Esophagus squamous epithelium (tissue), 5 donors: ENCODE results near the gene ZNF417. TPM values are rescaled to one million over a fixed set of nuclear protein-coding genes. Genes with fewer than 3 reads are reported as not detected.
"Not testable (repeated sequence)": the region's sequence is repeated elsewhere in the genome, so short reads cannot be mapped to it uniquely, and the experiment has no call there.

Source experiments
- DNase-seq: peaks from one replicate; lab custom pipeline; 2025; lab: John Stamatoyannopoulos, UW
- H3K27ac ChIP-seq, 4 donors: fragments of 200-600 bp; sonication (generic); one replicate each; pipeline ENCODE4 v1.5.1; 2016 to 2019; ENCODE audit warnings: mild to moderate bottlenecking in 1 of 4
- H3K27me3 ChIP-seq, 4 donors: fragments of 200-600 bp; sonication (generic); 1 replicate in 3 of 4; 2 replicates in 1 of 4; pipeline versions ENCODE4 v1.5.1 to v1.6.0; 2017 to 2021; ENCODE audit warnings: antibody characterized with exemption in 1 of 4
- H3K36me3 ChIP-seq, 3 donors: fragments of 200-600 bp; sonication (generic); one replicate each; pipeline ENCODE4 v1.5.1; 2016 to 2019
- H3K4me1 ChIP-seq, 3 donors: fragments of 200-600 bp; sonication (generic); one replicate each; pipeline ENCODE4 v1.5.1; 2017 to 2019
- H3K4me3 ChIP-seq, 4 donors: fragments of 200-600 bp; sonication (generic); 1 replicate in 3 of 4; 2 replicates in 1 of 4; pipeline ENCODE4 v1.5.1; 2016 to 2019; ENCODE audit warnings: mild to moderate bottlenecking in 2 of 4, moderate library complexity in 1 of 4
- H3K9me3 ChIP-seq, 3 donors: fragments of 200-600 bp; sonication (generic); one replicate each; pipeline ENCODE4 v1.5.1; 2016 to 2019
- POLR2A ChIP-seq, 4 donors: fragments of 450-650 bp; IDR thresholded peaks; one replicate each; pipeline ENCODE4 v1.6.1; 2017; ENCODE audit warnings: antibody characterized with exemption in 4 of 4, mild to moderate bottlenecking in 4 of 4, moderate library complexity in 3 of 4
- WGBS, 2 donors: methylation state at CpG; one replicate each; pipeline ENCODE4 v1.1.5; 2018; 5-methylcytosine and 5-hydroxymethylcytosine counted together
- intact Hi-C: fragments of 100-400 bp; cut with DNase I; formaldehyde crosslinking; loops from one replicate; pipeline ENCODE4 v1.15.0; 2022
- total RNA-seq, 4 donors: library from RNA; depleted of rRNA; stranded (reverse); fragments of >200 nt; gene quantifications; one replicate each; pipeline ENCODE4 v1.1.0, GENCODE V29; 2016
- TF ChIP-seq, protein P1 (sequence below), 6 experiments: fragments of 450-650 bp in 4 of 6; fragments of 200-600 bp in 2 of 6; sonication (generic) in 2 of 6; IDR thresholded peaks; one replicate each; pipeline ENCODE4 v1.5.1; 2016 to 2019; ENCODE audit warnings: antibody characterized with exemption in 6 of 6, mild to moderate bottlenecking in 4 of 6, moderate library complexity in 4 of 6
- donor health status: DM: yes; HTN: yes; CAD: no.

Gene ZNF417
- 10 to 100 TPM in 1 of 4 donors, 1 to 10 TPM in 3; 4.3 to 11.1 (median 6.1) TPM for total RNA-seq

DNA sequence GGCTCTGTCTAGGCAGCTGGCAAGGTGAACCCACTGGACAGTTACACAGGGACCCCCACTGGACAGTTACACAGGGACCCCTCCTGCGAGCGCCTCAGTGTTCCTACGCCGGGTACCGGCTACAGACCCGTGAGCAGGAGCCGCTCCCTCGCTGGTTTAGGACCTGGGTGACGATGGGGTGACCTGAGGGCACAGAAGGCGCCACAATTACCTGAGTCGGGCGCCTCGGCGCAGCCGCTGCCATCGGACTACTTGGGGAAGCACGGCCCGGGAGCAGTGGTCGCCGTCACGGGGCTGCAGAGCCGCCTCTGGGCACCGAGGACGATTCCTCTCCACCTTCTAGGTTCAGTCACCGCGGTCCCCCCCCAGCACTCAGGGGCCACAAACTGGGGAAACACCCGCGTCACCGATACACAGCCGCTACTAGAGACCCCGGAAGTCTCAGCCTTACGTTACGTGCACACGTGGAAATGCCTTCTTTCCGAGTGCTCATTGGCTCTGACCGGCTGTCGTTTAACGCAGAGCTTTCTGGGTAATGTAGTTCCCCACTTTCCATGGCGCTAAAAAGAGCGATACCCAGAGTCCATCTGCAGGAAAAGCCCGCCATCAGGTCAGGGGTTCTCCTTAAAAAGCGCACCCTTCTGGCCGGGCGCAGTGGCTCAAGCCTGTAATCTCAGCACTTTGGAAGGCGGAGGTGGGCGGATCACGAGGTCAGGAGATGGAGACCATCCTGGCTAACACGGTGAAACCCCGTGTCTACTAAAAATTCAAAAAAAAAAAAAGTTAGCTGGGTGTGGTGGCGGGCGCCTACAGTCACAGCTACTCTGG, at the start of gene ZNF417:
Gene ZNF417 (minus strand): TSS at position 425 of the 828 bp plus-strand sequence. CDS start 181 bp downstream, at position 244.
- WGBS, 2 donors = 0% methylated on average over 10 of the region's 51 CpGs; no CpG with 5 or more reads in 1 of the 2 donors
- Histone ChIP-seq H3K4me3 (peak within 1 kb of the TSS; percentile 81 to 96 (median 90)), H3K27ac (peak within 1 kb of the TSS; percentile 76 to 91 (median 84)), H3K36me3 (peaks cover 0 to 56% (median 0%) of the 10 kb centered on the region in 3 donors), H3K4me1 (peaks cover 7 to 24% (median 8%) of the 10 kb centered on the region in 3 donors), H3K9me3 (peaks cover 0 to 40% (median 7%) of the 10 kb centered on the region in 3 donors)
- not testable (repeated sequence) for H3K27me3 ChIP-seq
- peak in 3 of 4 donors; percentile 10 to 39 (median 16) for TF ChIP-seq POLR2A (IDR thresholded peaks at IDR 0.05)
- TF ChIP-seq, protein P1, sequence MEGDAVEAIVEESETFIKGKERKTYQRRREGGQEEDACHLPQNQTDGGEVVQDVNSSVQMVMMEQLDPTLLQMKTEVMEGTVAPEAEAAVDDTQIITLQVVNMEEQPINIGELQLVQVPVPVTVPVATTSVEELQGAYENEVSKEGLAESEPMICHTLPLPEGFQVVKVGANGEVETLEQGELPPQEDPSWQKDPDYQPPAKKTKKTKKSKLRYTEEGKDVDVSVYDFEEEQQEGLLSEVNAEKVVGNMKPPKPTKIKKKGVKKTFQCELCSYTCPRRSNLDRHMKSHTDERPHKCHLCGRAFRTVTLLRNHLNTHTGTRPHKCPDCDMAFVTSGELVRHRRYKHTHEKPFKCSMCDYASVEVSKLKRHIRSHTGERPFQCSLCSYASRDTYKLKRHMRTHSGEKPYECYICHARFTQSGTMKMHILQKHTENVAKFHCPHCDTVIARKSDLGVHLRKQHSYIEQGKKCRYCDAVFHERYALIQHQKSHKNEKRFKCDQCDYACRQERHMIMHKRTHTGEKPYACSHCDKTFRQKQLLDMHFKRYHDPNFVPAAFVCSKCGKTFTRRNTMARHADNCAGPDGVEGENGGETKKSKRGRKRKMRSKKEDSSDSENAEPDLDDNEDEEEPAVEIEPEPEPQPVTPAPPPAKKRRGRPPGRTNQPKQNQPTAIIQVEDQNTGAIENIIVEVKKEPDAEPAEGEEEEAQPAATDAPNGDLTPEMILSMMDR (IDR thresholded peaks at IDR 0.05) = peak in 2 of 6 experiments; percentile 18 to 25
- intact Hi-C loops = loop anchor here (10.0 kb wide), 1 partner anchor 172 kb away; the partner anchor contains the start of gene ZNF776
- DNase-seq = peak; percentile 51

DNA sequence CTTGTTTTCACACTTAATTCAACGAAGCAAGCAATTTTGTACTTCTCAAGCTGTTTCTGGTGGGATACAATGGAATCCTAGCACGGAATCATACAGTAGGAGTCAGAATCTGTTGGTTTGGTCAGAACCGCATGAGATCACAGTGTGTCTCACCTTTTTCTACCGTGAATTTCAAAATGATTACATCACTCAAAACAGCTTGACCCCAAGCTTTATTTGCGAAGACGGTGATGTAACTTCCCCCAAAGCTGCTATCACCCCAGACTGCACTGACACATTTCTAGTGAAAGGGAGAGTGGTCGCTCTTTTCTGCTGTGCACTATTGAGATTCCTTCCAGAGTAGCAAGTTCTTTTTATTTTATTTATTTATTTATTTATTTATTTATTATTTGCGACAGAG, 48.4 kb upstream of the ZNF417 start:
- intact Hi-C loops = no loop called here
- DNase-seq = no peak
- H3K9me3 ChIP-seq = peaks cover 0 to 99% (median 64%) of the 10 kb centered on the region in 3 donors

DNA sequence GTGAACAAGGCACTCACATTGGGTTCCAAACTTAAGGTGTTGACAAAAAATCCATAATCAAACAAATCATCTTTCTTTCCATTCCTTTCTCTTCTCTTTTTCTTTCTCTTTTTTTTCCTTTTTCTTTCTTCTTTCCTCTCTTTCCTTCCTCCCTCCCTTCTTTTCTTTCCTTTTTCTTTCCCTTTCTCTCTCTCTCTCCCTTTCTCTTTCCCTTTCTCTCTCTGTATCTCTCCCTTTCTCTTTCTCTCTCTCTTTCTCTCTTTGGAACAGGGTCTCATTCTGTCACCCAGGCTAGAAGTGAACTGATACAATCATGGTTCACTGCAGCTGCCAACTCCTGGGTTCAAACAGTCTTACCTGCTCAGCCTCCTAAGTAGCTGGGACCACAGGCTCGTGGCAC, 45.4 kb upstream of the ZNF417 start:
- H3K27me3 ChIP-seq = no peaks in the 10 kb centered on the region
- H3K4me3 ChIP-seq = no peak overlapping the region
- H3K27ac ChIP-seq = no peak overlapping the region
- TF ChIP-seq, protein P1 (IDR thresholded peaks at IDR 0.05) = no peak
- TF ChIP-seq POLR2A (IDR thresholded peaks at IDR 0.05) = no peak
- 85 to 88% methylated on average over 1 of the region's 1 CpG for WGBS, 2 donors
- DNase-seq = no peak
- peaks cover 0 to 99% (median 66%) of the 10 kb centered on the region in 3 donors for H3K9me3 ChIP-seq
- H3K36me3 ChIP-seq = peaks cover 0 to 15% (median 0%) of the 10 kb centered on the region in 3 donors
- H3K4me1 ChIP-seq = no peaks in the 10 kb centered on the region
- intact Hi-C loops = no loop called here

More for the DNA sequence above, 48.4 kb upstream of the ZNF417 start:
- Histone ChIP-seq H3K4me3 (no peak overlapping the region), H3K4me1 (no peaks in the 10 kb centered on the region), H3K27me3 (no peaks in the 10 kb centered on the region), H3K27ac (no peak overlapping the region), H3K36me3 (peaks cover 0 to 22% (median 0%) of the 10 kb centered on the region in 3 donors)
- TF ChIP-seq, protein P1 (IDR thresholded peaks at IDR 0.05) = no peak
- no peak for TF ChIP-seq POLR2A (IDR thresholded peaks at IDR 0.05)
- 77 to 91% methylated on average over 8 of the region's 8 CpGs for WGBS, 2 donors

DNA sequence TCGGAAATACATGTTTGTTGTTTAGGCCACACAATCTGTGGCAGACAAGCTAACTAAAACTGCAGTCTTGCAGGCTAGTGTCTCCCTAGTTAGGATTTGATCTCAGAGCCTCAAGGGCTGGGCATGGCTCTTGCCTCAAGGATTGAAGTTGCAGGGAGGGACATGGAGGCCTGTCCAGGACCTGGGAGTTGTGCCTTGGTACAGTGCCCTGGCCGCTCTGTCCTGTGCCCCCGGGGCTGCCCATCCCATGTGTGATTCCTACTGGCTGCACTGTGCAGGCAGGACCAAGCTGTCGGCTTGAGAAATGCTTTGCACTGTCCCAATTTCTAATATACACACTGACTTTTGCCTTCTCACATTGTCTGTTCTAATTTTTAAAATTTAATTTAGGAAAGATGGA, 38.6 kb upstream of the ZNF417 start:
- H3K9me3 ChIP-seq = peaks cover 0 to 74% (median 40%) of the 10 kb centered on the region in 3 donors
- no peaks in the 10 kb centered on the region for H3K27me3 ChIP-seq
- intact Hi-C loops = no loop called here
- H3K27ac ChIP-seq = no peak overlapping the region
- no peaks in the 10 kb centered on the region for H3K4me1 ChIP-seq
- no peaks in the 10 kb centered on the region for H3K36me3 ChIP-seq
- H3K4me3 ChIP-seq = no peak overlapping the region
- DNase-seq = no peak
- no peak for TF ChIP-seq POLR2A (IDR thresholded peaks at IDR 0.05)
- TF ChIP-seq, protein P1 (IDR thresholded peaks at IDR 0.05) = no peak
- 86 to 100% methylated on average over 2 to 4 of the region's 4 CpGs for WGBS, 2 donors

DNA sequence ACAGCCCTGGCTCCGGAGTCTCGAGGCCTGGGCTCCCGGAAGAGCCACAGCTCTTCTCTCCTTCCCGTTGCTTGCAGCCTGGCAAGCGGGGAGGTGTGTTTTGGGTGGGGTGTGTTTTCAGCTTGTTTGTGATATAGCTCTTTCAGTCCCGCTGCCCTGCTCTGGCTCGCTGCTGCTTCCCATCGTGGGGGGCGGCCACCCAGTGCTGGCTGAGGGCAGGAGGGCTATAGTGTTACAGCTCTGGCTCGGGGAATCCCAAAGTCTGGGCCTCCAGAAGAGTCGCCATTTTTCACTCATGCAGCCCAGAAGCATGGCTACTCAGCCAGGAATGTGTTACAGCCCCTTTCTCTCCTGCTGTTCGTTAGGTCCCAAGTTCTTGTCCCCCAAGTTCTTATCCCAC, 33.3 kb upstream of the ZNF417 start:
- 91% methylated on average over 7 of the region's 12 CpGs for WGBS, 2 donors
- DNase-seq = no peak
- peaks cover 0 to 47% (median 11%) of the 10 kb centered on the region in 3 donors for H3K9me3 ChIP-seq
- intact Hi-C loops = no loop called here
- no peak overlapping the region for H3K27ac ChIP-seq
- TF ChIP-seq, protein P1 (IDR thresholded peaks at IDR 0.05) = no peak
- no peak for TF ChIP-seq POLR2A (IDR thresholded peaks at IDR 0.05)
- no peak overlapping the region for H3K4me3 ChIP-seq
- H3K4me1 ChIP-seq = peaks cover 6 to 21% (median 9%) of the 10 kb centered on the region in 3 donors
- H3K27me3 ChIP-seq = no peaks in the 10 kb centered on the region
- H3K36me3 ChIP-seq = peaks cover 0 to 8% (median 0%) of the 10 kb centered on the region in 3 donors
